RWPE2 (cell line): ENCODE data around the gene CENPB.

ENCODE experiments used
- ATAC-seq: fragments of 200-7000 bp; cut with Tn5 transposase; 3 replicates; pipeline ENCODE4 v1.9.1; 2021; ENCODE audit warnings: low read depth
- DNase-seq: peaks from one replicate; pipeline ENCODE4 v3.0.0-alpha.2; 2020; ENCODE audit warnings: low spot score
- H3K27ac ChIP-seq: fragments of 450-650 bp; 2 replicates; pipeline ENCODE4 v1.5.1; 2017; ENCODE audit warnings: mild to moderate bottlenecking; ENCODE audit not compliant: poor library complexity, severe bottlenecking
- H3K27me3 ChIP-seq: fragments of 250-450 bp; sonication (Bioruptor Pico); 2 replicates; pipeline ENCODE4 v1.5.1; 2021; ENCODE audit warnings: mild to moderate bottlenecking, moderate library complexity; ENCODE audit not compliant: insufficient read depth, poor library complexity, severe bottlenecking
- H3K36me3 ChIP-seq: fragments of 250-450 bp; sonication (Bioruptor Pico); 2 replicates; pipeline ENCODE4 v1.5.1; 2020; ENCODE audit warnings: low read depth, mild to moderate bottlenecking, moderate library complexity
- H3K4me1 ChIP-seq: fragments of 250-450 bp; sonication (Bioruptor Pico); 2 replicates; pipeline ENCODE4 v1.5.1; 2021; ENCODE audit warnings: mild to moderate bottlenecking, moderate library complexity; ENCODE audit not compliant: insufficient read depth, poor library complexity, severe bottlenecking
- H3K4me3 ChIP-seq: fragments of 250-450 bp; sonication (Bioruptor Pico); 2 replicates; pipeline ENCODE4 v1.5.1; 2021; ENCODE audit warnings: mild to moderate bottlenecking, moderate library complexity; ENCODE audit not compliant: severe bottlenecking
- H3K9me3 ChIP-seq: fragments of 250-450 bp; sonication (Bioruptor Pico); 2 replicates; pipeline ENCODE4 v1.5.1; 2021; ENCODE audit warnings: mild to moderate bottlenecking, moderate library complexity; ENCODE audit not compliant: severe bottlenecking
- TF ChIP-seq, protein P1 (sequence below): fragments of 450-650 bp; IDR thresholded peaks from one replicate; pipeline ENCODE4 v1.5.1; 2017; ENCODE audit warnings: mild to moderate bottlenecking, moderate library complexity; ENCODE audit not compliant: poor library complexity, severe bottlenecking

Gene CENPB

DNA sequence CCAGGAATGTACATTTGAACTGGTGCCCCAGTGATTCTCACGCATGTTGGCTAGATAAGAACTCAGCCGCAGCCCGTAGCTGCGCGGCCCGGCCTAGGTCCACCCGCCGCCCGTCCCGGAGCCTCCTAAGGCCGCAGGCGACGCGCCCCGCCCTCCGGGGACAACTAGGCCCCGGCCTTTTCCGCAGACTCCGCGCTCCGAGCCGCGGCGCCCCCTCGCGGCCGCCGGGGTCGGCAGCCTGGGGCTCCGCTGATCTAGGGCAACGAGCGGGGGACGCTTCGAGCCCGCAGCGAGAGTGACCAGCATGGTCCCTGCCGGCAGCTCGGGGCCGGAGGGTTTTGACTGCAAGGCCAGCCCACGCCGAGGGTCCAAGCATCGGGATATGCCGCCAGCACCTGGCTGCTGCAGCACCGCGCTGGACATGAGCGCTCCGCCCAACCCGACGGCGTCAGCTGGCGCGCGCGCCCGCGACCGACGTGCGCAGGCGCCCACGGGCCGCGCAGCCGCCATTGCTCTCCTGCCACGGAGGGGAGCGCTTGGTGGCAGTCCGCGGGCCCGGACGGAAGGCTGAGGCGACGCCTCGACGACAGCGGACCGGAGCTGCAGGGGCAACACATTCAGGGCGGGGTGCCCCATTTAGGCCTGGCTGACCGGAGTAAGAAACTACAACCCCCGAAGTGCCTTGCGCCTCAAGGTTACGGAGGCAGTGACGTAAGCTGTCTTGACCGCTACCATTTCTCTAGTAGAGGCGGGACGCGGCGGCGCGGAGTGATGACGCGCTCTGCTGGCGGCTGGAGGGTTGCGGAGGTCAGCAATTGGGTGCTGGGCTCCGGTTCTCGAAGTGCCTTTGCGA, 33.7 kb upstream of the CENPB start, which contains the start of gene AP5S1:
Gene AP5S1, plus strand, starts transcription at position 500 of the 853 bp plus-strand sequence. CDS start 1,571 bp downstream, outside the sequence.
- Histone ChIP-seq H3K4me1 (peaks cover 8% of the 10 kb centered on the region), H3K36me3 (peaks cover 12% of the 10 kb centered on the region), H3K9me3 (no peaks in the 10 kb centered on the region), H3K4me3 (peak within 1 kb of the TSS; percentile 76), H3K27me3 (no peaks in the 10 kb centered on the region), H3K27ac (peak within 1 kb of the TSS; percentile 72)
- TF ChIP-seq, protein P1, sequence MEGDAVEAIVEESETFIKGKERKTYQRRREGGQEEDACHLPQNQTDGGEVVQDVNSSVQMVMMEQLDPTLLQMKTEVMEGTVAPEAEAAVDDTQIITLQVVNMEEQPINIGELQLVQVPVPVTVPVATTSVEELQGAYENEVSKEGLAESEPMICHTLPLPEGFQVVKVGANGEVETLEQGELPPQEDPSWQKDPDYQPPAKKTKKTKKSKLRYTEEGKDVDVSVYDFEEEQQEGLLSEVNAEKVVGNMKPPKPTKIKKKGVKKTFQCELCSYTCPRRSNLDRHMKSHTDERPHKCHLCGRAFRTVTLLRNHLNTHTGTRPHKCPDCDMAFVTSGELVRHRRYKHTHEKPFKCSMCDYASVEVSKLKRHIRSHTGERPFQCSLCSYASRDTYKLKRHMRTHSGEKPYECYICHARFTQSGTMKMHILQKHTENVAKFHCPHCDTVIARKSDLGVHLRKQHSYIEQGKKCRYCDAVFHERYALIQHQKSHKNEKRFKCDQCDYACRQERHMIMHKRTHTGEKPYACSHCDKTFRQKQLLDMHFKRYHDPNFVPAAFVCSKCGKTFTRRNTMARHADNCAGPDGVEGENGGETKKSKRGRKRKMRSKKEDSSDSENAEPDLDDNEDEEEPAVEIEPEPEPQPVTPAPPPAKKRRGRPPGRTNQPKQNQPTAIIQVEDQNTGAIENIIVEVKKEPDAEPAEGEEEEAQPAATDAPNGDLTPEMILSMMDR = peak; percentile 99
- DNase-seq (peak; percentile 96), ATAC-seq (peak; percentile 70)

DNA sequence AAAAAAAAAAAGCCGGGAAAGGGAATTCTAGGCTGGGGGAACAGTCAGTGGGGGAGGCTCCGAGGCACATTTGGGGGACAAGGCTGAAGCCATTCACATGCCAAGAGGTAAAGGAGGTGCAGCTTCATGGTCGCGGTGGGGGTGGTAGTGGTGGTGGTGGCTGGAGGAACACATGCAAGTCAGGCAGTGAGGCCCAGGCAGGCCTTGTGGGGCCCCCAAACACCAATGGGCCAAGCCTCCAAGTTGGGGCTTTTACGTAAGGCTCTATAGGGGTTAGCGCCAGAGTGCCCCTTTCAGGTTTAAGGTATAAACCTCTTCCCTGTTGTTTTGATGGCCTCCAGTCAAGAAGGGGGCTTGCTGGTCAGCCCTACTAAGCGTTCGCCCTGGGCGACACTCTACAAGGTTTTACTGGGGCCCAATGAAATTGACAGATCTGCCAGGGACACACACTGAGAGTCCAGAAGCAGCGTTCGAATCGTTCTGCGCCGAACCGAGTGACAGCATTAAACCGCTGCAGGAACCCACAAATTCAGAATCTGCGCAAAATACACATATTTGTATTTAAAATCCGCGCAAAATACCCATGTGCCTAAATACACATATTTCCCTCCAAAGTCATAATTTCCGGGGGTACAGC, 33.0 kb upstream of the CENPB start:
- DNase-seq (no peak), ATAC-seq (no peak)
- Histone ChIP-seq H3K4me3 (peak overlapping the region; percentile 76), H3K27me3 (no peaks in the 10 kb centered on the region), H3K36me3 (peaks cover 12% of the 10 kb centered on the region), H3K4me1 (peaks cover 8% of the 10 kb centered on the region), H3K27ac (peak overlapping the region; percentile 72), H3K9me3 (no peaks in the 10 kb centered on the region)
- TF ChIP-seq, protein P1 = no peak

DNA sequence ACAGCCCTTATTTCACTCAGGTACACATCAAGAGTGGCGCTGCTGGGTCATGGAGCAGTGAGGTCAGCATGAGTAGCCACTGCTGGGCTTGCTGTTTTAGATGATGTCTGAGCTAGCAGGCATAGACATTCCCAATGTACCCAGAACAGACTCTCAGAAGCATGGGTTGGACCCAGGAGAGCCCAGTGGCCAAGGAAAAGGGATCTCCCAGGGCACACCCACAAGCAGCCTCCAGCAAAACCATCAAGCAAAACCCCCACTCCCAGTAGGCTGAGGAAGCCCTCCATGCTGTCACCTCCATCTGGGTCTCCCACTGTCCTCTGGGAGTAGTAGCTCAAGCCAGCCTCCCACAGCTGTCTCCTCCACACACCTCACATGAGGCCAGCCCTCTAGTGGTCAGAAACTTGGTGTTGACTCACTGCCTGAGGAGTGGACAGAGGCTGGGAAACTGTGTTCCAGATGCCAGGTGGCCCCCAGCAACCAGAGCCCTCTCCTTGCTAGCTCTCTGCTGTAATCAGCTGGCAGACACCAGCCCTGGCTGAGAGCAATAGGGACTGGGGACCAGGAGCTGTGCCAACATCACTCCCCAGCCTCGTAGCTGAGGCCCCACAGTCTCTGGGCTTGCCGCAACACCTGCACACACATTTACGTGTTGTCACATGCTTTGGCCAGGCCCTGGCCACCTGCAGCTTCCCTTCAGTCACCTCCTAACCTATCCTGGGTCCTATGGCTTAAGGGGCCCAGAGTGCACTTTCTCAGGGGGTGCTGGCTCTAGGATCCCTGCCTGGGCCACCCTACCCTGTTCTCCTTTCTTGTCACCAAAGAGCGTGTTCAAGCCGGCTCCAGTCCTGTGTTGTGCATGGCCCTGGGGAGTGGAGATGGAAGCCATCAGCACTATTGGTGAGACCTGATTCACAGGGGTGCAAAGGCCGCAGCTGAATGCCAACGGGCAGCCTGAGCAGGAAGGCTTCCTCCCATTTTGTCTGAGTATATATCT, 31.9 kb upstream of the CENPB start:
- TF ChIP-seq, protein P1 = peak; percentile 84
- ATAC-seq (peak; percentile 79), DNase-seq (no peak)
- Histone ChIP-seq H3K27ac (peak overlapping the region; percentile 72), H3K27me3 (no peaks in the 10 kb centered on the region), H3K9me3 (no peaks in the 10 kb centered on the region), H3K4me3 (no peak overlapping the region), H3K4me1 (peaks cover 8% of the 10 kb centered on the region), H3K36me3 (peaks cover 12% of the 10 kb centered on the region)

DNA sequence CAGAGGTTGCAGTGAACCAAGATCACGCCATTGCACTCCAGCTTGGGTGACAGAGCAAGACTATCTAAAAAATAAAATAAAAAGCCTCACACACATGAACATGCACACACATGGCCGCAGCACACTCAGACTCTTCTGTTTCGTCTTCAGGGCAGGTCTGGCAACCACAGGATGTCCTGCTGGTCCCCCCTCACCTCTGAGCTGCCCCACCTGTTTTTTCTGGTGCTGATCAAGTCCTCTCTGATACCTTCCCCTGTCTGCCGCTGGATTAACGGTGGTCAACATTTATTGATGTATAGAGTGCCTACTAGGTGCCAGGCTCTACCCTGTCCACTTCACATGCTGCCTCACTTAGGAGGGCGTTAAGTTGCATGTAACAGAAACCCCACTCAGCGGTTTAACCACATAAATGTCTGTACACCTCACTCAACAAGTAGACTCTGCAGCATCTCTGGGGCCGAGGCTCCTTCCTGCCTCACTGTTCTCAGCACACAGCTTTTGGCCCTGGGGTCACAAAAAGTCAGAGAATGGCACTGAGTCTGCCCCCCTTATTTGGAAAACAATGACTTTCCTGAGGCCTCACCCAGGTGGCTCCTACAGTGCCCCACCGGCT, 29.3 kb upstream of the CENPB start:
- H3K4me1 ChIP-seq = peaks cover 17% of the 10 kb centered on the region
- no peaks in the 10 kb centered on the region for H3K9me3 ChIP-seq
- H3K36me3 ChIP-seq = no peaks in the 10 kb centered on the region
- DNase-seq (no peak), ATAC-seq (no peak)
- TF ChIP-seq, protein P1 = no peak
- no peak overlapping the region for H3K4me3 ChIP-seq
- no peak overlapping the region for H3K27ac ChIP-seq
- no peaks in the 10 kb centered on the region for H3K27me3 ChIP-seq
